ENCODE data around the gene AKNA.

DNA sequence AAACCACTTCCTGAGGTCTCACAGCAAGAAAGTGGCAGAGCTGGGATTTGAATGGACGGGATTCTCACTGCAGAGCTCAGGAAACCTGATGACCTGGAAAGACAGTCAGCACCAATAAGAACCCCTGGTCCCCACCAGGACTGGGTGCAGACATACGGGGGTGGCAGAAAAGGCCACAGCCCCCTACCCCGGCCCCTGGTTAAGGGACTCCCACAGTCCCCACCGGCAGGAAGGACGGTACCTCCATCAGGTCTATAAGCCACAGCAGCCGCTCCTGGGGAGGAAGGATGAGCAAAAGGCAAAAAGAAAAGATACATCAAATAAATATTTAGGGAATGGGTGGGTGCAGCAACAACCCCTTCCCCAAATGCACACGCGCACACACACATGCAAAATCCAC lies 32.0 kb upstream of the AKNA start:
- TF ChIP-seq, protein P1, sequence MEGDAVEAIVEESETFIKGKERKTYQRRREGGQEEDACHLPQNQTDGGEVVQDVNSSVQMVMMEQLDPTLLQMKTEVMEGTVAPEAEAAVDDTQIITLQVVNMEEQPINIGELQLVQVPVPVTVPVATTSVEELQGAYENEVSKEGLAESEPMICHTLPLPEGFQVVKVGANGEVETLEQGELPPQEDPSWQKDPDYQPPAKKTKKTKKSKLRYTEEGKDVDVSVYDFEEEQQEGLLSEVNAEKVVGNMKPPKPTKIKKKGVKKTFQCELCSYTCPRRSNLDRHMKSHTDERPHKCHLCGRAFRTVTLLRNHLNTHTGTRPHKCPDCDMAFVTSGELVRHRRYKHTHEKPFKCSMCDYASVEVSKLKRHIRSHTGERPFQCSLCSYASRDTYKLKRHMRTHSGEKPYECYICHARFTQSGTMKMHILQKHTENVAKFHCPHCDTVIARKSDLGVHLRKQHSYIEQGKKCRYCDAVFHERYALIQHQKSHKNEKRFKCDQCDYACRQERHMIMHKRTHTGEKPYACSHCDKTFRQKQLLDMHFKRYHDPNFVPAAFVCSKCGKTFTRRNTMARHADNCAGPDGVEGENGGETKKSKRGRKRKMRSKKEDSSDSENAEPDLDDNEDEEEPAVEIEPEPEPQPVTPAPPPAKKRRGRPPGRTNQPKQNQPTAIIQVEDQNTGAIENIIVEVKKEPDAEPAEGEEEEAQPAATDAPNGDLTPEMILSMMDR (IDR thresholded peaks at IDR 0.05), result no peak
- no peak for TF ChIP-seq EZH2 (IDR thresholded peaks at IDR 0.05; ENCODE audit: borderline replicate concordance, insufficient read depth, low read depth, low read length, poor library complexity, severe bottlenecking)
